Suprapubic skin (tissue), 4 donors: ENCODE measurements around the gene CNRIP1. TPM values are rescaled to one million over a fixed set of nuclear protein-coding genes. Genes with fewer than 3 reads are reported as not detected.

Source experiments
- DNase-seq, 2 donors: peaks; one replicate each; pipeline ENCODE4 v3.0.0-alpha.2; 2019; ENCODE audit warnings: low spot score in 2 of 2
- H3K27ac ChIP-seq: fragments of 200-600 bp; sonication (generic); one replicate; pipeline ENCODE4 v1.5.1; 2019
- H3K27me3 ChIP-seq: fragments of 200-600 bp; sonication (generic); one replicate; pipeline ENCODE4 v1.5.1; 2019
- H3K36me3 ChIP-seq: fragments of 200-600 bp; sonication (generic); one replicate; pipeline ENCODE4 v1.5.1; 2019
- H3K4me1 ChIP-seq: fragments of 200-600 bp; sonication (generic); one replicate; pipeline ENCODE4 v1.5.1; 2019
- H3K4me3 ChIP-seq: fragments of 200-600 bp; sonication (generic); one replicate; pipeline ENCODE4 v1.5.1; 2019; ENCODE audit warnings: mild to moderate bottlenecking
- H3K9me3 ChIP-seq: fragments of 200-600 bp; sonication (generic); one replicate; pipeline ENCODE4 v1.5.1; 2019
- EP300 ChIP-seq: sonication (generic); formaldehyde crosslinking; IDR thresholded peaks from one replicate; pipeline ENCODE4 v1.6.1; 2017; ENCODE audit warnings: antibody characterized with exemption
- POLR2A ChIP-seq, 2 donors: fragments of 450-650 bp; IDR thresholded peaks; one replicate each; pipeline ENCODE4 v1.6.1; 2017; ENCODE audit warnings: antibody characterized with exemption in 2 of 2, mild to moderate bottlenecking in 2 of 2, moderate library complexity in 2 of 2
- POLR2AphosphoS5 ChIP-seq, 3 donors: sonication (generic); formaldehyde crosslinking; IDR thresholded peaks; one replicate each; pipeline ENCODE4 v1.6.1; 2017; ENCODE audit warnings: antibody characterized with exemption in 3 of 3
- WGBS: methylation state at CpG from one replicate; pipeline ENCODE4 v1.1.5; 2018; 5-methylcytosine and 5-hydroxymethylcytosine counted together
- total RNA-seq, 4 donors: library from RNA; depleted of rRNA; stranded (reverse); fragments of >200 nt; gene quantifications; one replicate each; pipeline ENCODE4 v1.1.0, GENCODE V29; 2016
- TF ChIP-seq, protein P1 (sequence below), 2 donors: fragments of 200-600 bp in 1 of 2; fragments of 450-650 bp in 1 of 2; sonication (generic) in 1 of 2; IDR thresholded peaks; one replicate each; pipeline ENCODE4 v1.5.1; 2016 to 2019; ENCODE audit warnings: antibody characterized with exemption in 2 of 2, mild to moderate bottlenecking in 1 of 2, moderate library complexity in 1 of 2

CNRIP1 gene
- total RNA-seq, 4 donors from 2014 or later: 3.4 to 13.5 (median 6.6) TPM

GRCh38 chr2:68284896-68285295 is 34.9 kb downstream of the CNRIP1 start:
- no peak for TF ChIP-seq EP300
- TF ChIP-seq POLR2AphosphoS5 (IDR thresholded peaks at IDR 0.05): peak in 1 of 3 donors; percentile 55
- Histone ChIP-seq H3K36me3 (no peaks in the 10 kb centered on the region), H3K9me3 (no peaks in the 10 kb centered on the region), H3K4me1 (peaks cover 76% of the 10 kb centered on the region), H3K27me3 (no peaks in the 10 kb centered on the region), H3K27ac (peak overlapping the region; percentile 47), H3K4me3 (no peak overlapping the region)
- no peak for DNase-seq
- WGBS: 22% methylated on average over 3 of the region's 3 CpGs

- no peak for DNase-seq
- no peak overlapping the region for H3K27ac ChIP-seq
- no peaks in the 10 kb centered on the region for H3K36me3 ChIP-seq
- H3K4me1 ChIP-seq: peaks cover 82% of the 10 kb centered on the region
- WGBS: 95% methylated on average over 1 of the region's 1 CpG
- TF ChIP-seq POLR2AphosphoS5 (IDR thresholded peaks at IDR 0.05) (no peak), POLR2A (IDR thresholded peaks at IDR 0.05) (no peak), EP300 (no peak)
- TF ChIP-seq, protein P1, sequence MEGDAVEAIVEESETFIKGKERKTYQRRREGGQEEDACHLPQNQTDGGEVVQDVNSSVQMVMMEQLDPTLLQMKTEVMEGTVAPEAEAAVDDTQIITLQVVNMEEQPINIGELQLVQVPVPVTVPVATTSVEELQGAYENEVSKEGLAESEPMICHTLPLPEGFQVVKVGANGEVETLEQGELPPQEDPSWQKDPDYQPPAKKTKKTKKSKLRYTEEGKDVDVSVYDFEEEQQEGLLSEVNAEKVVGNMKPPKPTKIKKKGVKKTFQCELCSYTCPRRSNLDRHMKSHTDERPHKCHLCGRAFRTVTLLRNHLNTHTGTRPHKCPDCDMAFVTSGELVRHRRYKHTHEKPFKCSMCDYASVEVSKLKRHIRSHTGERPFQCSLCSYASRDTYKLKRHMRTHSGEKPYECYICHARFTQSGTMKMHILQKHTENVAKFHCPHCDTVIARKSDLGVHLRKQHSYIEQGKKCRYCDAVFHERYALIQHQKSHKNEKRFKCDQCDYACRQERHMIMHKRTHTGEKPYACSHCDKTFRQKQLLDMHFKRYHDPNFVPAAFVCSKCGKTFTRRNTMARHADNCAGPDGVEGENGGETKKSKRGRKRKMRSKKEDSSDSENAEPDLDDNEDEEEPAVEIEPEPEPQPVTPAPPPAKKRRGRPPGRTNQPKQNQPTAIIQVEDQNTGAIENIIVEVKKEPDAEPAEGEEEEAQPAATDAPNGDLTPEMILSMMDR (IDR thresholded peaks at IDR 0.05): no peak
- H3K9me3 ChIP-seq: no peaks in the 10 kb centered on the region
- H3K4me3 ChIP-seq: no peak overlapping the region
- H3K27me3 ChIP-seq: no peaks in the 10 kb centered on the region
Measured at GRCh38 chr2:68283419-68283812, 36.3 kb downstream of the CNRIP1 start.

- Histone ChIP-seq H3K27ac (no peak overlapping the region), H3K4me1 (peaks cover 77% of the 10 kb centered on the region)
- DNase-seq: no peak
Measured at GRCh38 chr2:68282811-68283418, 36.8 kb downstream of the CNRIP1 start.

GRCh38 chr2:68280796-68281195 is 39.0 kb downstream of the CNRIP1 start:
- Histone ChIP-seq H3K9me3 (no peaks in the 10 kb centered on the region), H3K4me3 (no peak overlapping the region), H3K27ac (no peak overlapping the region), H3K27me3 (no peaks in the 10 kb centered on the region), H3K4me1 (peaks cover 68% of the 10 kb centered on the region), H3K36me3 (no peaks in the 10 kb centered on the region)
- no peak for TF ChIP-seq POLR2A (IDR thresholded peaks at IDR 0.05)
- no peak for TF ChIP-seq POLR2AphosphoS5 (IDR thresholded peaks at IDR 0.05)
- TF ChIP-seq EP300: no peak
- TF ChIP-seq, protein P1 (IDR thresholded peaks at IDR 0.05): no peak
- DNase-seq: no peak
- WGBS: 69% methylated on average over 1 of the region's 1 CpG

More at GRCh38 chr2:68282811-68283418, 36.8 kb downstream of the CNRIP1 start:
- Histone ChIP-seq H3K4me3 (no peak overlapping the region), H3K36me3 (no peaks in the 10 kb centered on the region), H3K9me3 (no peaks in the 10 kb centered on the region), H3K27me3 (no peaks in the 10 kb centered on the region)
- TF ChIP-seq, protein P1 (IDR thresholded peaks at IDR 0.05): peak; percentile 31 to 72
- TF ChIP-seq EP300 (no peak), POLR2A (IDR thresholded peaks at IDR 0.05) (no peak), POLR2AphosphoS5 (IDR thresholded peaks at IDR 0.05) (no peak)
- WGBS: 38% methylated on average over 5 of the region's 5 CpGs

DNA sequence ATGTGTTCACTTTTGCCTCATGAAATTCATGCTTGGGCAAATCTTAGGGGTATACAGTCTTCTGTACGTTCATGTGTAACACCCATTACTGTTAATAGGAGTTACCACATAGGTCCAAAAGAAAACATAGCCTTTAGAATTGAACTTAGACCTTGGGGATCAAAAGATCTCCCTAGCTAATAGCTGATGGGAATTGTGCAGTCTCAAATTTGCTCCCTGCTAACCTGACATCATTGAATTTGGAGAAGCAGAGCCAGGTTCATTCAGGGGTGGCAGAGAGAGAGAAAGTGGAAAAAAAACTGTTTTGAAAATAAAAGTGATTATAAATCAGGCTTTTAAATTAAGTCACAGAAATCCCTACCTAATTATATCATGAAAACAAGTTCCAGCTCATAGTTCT is 39.4 kb downstream of the CNRIP1 start:
- 55% methylated on average over 1 of the region's 1 CpG for WGBS
- no peak for TF ChIP-seq POLR2A (IDR thresholded peaks at IDR 0.05)
- TF ChIP-seq EP300: no peak
- TF ChIP-seq POLR2AphosphoS5 (IDR thresholded peaks at IDR 0.05): no peak
- TF ChIP-seq, protein P1 (IDR thresholded peaks at IDR 0.05): no peak

More for the DNA sequence above, 39.4 kb downstream of the CNRIP1 start:
- no peaks in the 10 kb centered on the region for H3K9me3 ChIP-seq
- H3K4me1 ChIP-seq: peaks cover 64% of the 10 kb centered on the region
- no peaks in the 10 kb centered on the region for H3K27me3 ChIP-seq
- H3K36me3 ChIP-seq: no peaks in the 10 kb centered on the region
- H3K27ac ChIP-seq: peak overlapping the region; percentile 68
- DNase-seq: no peak
- no peak overlapping the region for H3K4me3 ChIP-seq
